Epithelial cell of esophagus (primary cell): ENCODE measurements around the gene RNF130.

Experiments
- DNase-seq: peaks from one replicate; pipeline ENCODE4 v3.0.0; 2010; ENCODE audit warnings: low read depth
- H3K4me3 ChIP-seq: 2 replicates; pipeline ENCODE4 v1.5.1; 2011; ENCODE audit warnings: mild to moderate bottlenecking, low read length, control low read depth
- TF ChIP-seq, protein P1 (sequence below): IDR thresholded peaks from 2 replicates; pipeline ENCODE4 v1.5.1; 2011; ENCODE audit warnings: low read depth, mild to moderate bottlenecking, low read length, control low read depth, inconsistent platforms; ENCODE audit not compliant: insufficient read depth; ENCODE audit errors: missing control alignments

RNF130 gene, protein sequence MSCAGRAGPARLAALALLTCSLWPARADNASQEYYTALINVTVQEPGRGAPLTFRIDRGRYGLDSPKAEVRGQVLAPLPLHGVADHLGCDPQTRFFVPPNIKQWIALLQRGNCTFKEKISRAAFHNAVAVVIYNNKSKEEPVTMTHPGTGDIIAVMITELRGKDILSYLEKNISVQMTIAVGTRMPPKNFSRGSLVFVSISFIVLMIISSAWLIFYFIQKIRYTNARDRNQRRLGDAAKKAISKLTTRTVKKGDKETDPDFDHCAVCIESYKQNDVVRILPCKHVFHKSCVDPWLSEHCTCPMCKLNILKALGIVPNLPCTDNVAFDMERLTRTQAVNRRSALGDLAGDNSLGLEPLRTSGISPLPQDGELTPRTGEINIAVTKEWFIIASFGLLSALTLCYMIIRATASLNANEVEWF

DNA sequence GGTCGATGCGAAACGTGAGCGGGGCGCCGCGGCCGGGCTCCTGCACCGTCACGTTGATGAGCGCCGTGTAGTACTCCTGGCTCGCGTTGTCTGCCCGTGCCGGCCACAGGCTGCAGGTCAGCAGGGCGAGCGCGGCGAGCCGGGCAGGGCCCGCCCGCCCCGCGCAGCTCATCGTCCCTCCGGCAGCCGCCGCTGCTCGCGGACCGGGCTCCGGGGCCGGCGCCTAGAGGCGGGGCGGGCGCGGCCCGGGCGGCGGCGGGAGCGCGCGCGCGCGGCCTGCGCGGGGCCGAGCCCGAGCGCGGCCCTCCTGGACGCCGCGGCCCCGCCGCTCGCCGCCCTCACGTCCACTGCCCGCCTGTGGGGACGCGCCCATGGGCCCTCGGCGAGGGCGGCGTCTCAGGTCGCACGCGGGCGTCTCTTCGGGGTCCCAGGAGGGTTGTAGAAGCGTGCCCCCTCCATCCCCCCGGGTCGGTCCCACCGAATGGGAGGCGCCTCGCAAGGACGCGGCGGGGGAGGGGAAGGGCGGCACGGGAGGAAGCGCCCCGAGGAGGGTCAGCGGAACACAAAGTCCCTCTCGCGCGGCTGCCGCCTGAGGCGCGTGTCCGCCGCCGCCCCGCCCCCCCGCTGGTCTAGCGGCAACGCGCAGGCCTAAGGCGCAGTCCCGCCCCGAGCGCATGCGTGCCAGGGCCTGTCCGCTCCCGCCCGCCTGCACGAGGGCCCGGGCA, at the start of gene RNF130:
Gene RNF130 (minus strand): TSS at position 229 of the 725 bp plus-strand sequence. CDS start 57 bp downstream, at position 172.
- peak; percentile 91 for DNase-seq
- TF ChIP-seq, protein P1, sequence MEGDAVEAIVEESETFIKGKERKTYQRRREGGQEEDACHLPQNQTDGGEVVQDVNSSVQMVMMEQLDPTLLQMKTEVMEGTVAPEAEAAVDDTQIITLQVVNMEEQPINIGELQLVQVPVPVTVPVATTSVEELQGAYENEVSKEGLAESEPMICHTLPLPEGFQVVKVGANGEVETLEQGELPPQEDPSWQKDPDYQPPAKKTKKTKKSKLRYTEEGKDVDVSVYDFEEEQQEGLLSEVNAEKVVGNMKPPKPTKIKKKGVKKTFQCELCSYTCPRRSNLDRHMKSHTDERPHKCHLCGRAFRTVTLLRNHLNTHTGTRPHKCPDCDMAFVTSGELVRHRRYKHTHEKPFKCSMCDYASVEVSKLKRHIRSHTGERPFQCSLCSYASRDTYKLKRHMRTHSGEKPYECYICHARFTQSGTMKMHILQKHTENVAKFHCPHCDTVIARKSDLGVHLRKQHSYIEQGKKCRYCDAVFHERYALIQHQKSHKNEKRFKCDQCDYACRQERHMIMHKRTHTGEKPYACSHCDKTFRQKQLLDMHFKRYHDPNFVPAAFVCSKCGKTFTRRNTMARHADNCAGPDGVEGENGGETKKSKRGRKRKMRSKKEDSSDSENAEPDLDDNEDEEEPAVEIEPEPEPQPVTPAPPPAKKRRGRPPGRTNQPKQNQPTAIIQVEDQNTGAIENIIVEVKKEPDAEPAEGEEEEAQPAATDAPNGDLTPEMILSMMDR, result no peak
- H3K4me3 ChIP-seq, result peak within 1 kb of the TSS; percentile 77

DNA sequence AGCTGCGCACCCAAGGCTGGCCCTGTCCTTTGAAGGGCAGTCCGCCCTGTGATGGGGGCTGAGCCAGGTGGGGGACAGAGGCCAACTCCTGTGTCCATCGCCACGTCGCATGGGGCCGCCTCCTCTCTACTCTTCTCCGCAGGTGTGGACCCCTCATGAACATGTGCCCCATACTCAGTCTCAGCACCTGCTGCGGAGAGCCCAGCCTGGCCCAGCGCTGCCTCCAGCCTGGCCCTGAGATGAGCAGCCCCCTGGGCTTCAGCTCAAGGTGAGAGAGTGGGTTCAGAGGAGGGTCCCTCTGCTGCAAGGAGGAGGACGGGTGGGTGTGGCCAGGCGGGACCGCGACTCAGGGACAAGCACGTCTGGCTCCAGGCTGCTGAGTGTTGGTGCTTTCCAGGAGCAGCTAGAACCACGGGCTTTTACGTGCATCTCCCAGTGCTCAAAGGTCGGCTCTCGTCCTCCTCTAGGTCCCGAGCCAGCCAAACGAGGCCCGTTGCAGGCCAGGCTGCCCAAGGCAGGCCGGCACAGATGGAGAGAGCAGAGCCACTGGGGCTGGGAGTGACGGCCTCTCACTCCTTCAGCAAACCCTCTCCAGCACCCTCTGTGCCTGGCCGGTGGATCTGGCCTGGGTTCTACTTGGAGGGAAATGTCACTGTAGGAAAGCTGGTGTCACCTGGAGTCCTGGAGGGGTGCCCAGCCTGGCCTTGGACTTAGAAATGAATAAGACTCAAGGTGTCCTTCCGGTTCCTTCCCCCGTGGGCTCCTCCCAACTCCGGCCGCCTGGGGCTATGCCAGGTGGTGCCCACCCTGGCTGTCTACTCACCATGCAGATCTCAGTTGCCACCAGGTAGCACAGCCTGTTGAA, 48.9 kb upstream of the RNF130 start:
- TF ChIP-seq, protein P1, result no peak
- no peak for DNase-seq
- no peak overlapping the region for H3K4me3 ChIP-seq

DNA sequence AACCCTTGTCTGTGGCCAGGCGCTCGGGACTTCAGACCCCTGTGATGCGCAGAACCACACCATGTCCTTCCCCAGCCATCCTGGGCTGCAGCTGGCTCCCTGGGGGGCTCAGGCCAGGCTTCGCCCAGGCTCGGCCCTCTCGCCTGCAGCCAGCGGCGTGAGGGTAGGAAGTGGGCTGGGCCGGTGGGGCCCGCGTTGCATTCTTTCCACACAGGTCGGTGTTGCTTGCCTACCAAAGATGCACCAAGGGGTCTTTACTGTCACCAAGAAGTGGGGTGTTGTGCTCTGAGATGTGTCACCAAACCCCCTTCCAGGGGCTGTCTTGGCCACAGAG, 48.3 kb upstream of the RNF130 start:
- DNase-seq, result no peak
- H3K4me3 ChIP-seq, result no peak overlapping the region
- TF ChIP-seq, protein P1, result no peak

DNA sequence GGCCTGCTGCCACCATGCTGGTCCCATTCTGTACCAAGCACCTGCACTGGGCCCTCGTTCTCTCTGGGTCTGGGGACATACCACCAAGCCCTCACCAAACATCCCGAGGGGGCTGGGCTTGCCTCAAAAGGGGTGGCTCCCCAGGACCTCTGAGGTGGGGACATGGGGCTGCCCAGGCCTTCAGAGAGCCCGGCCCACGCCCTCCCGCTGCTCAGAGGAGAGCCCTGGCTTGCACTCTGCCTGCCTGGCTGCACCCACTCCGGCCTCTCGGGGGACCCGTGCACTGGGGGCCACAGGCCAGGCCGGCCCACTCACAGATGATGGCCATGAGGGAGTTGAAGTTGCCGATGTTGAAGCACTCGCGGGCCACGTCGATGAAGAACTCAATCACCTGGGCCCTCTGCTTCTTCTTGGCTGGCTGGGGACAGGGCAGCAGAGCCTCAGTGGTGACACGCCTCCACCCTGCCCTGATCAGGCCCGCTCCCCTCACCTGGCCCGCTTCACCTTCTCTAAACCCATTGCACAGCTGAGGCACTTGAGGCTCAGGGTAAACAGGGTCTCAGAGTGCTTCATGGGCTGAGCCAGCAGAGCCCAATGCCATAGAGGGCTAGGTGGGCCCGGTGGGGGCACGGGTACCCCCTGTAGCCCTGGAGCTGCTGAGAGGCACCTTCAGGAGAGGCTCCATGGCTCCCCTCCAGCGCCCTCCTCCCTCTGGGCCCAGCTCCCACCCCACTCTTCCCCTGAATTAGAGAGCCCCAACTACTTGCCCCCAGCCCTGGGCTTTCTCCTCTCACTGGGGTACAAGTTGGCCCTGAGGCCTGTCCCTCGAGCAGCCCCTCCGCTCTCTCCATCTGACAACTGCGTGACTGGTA, 47.7 kb upstream of the RNF130 start:
- TF ChIP-seq, protein P1, result no peak
- DNase-seq, result no peak
- H3K4me3 ChIP-seq, result no peak overlapping the region

DNA sequence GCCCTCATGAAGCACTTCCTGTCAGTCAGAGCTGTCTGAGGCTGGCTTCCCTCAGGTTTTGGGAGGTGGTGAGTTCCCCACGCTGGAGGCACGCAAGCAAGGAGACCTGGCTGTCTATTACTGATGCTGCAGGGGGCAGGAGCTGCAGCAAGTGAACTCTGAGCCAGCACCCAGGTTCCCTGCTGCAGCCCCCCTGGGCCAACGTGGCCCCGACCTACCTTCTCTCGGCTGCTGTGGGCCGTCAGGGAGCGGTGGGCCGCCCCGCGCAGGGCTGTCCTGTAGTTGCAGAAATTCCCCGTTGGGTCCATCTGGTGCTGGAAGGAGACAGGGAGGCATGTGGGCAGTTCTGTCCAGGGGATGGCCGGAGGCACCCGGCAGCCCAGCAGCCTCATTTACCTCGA, 46.8 kb upstream of the RNF130 start:
- DNase-seq, result no peak
- TF ChIP-seq, protein P1, result no peak
- H3K4me3 ChIP-seq, result no peak overlapping the region
